OCI-LY7 (cell line): ENCODE results near the gene JDP2. TPM values are rescaled to one million over a fixed set of nuclear protein-coding genes. Genes with fewer than 3 reads are reported as not detected.

ENCODE experiments used
- BruUV-seq: library from RNA; stranded (reverse); fragments of 400-500 nt; replicated peaks from 2 replicates; lab custom pipeline; 2021; lab: Mats Ljungman, UMichigan
- CTCF ChIA-PET: fragments of 300-600 bp; sonication (Branson Sonifier 250); formaldehyde crosslinking; loops from one replicate; lab custom pipeline; 2022; ENCODE audit warnings: antibody characterized with exemption; ENCODE audit not compliant: unreplicated experiment; lab: Charles Lee
- POLR2A ChIA-PET: fragments of 300-600 bp; sonication (Branson Sonifier 250); formaldehyde crosslinking; loops from one replicate; lab custom pipeline; 2022; ENCODE audit warnings: antibody characterized with exemption; lab: Charles Lee
- DNase-seq: peaks from one replicate; pipeline ENCODE4 v3.0.0-alpha.2; 2015; ENCODE audit warnings: low spot score
- H2AFZ ChIP-seq: fragments of 200-600 bp; sonication (generic), shearing (Covaris generic); 2 replicates; pipeline ENCODE4 v1.6.1; 2014; ENCODE audit warnings: mild to moderate bottlenecking, antibody characterized with exemption, low read length, moderate library complexity
- H3K27ac ChIP-seq: fragments of 200-600 bp; sonication (generic); 2 replicates; pipeline ENCODE4 v1.5.1; 2014; ENCODE audit warnings: mixed run types, low read depth, mild to moderate bottlenecking, moderate library complexity, low read length, inconsistent platforms; ENCODE audit not compliant: poor library complexity, severe bottlenecking
- H3K36me3 ChIP-seq: fragments of 200-600 bp; sonication (generic); 2 replicates; pipeline ENCODE4 v1.6.1; 2014; ENCODE audit warnings: mild to moderate bottlenecking, antibody characterized with exemption, low read length, moderate library complexity, mixed read lengths; ENCODE audit not compliant: insufficient read depth
- H3K4me1 ChIP-seq: fragments of 200-600 bp; sonication (generic); 2 replicates; pipeline ENCODE4 v1.5.1; 2014; ENCODE audit warnings: mild to moderate bottlenecking, low read length; ENCODE audit not compliant: insufficient read depth, poor library complexity, severe bottlenecking
- H3K4me2 ChIP-seq: fragments of 200-600 bp; sonication (generic); 2 replicates; pipeline ENCODE4 v1.6.1; 2014; ENCODE audit warnings: mild to moderate bottlenecking, low read length
- H3K4me3 ChIP-seq: fragments of 200-600 bp; sonication (generic); 2 replicates; pipeline ENCODE4 v1.5.1; 2014; ENCODE audit warnings: mild to moderate bottlenecking, low read depth, low read length; ENCODE audit not compliant: poor library complexity, severe bottlenecking
- H3K79me2 ChIP-seq: fragments of 200-600 bp; sonication (generic); 2 replicates; pipeline ENCODE4 v1.6.1; 2016; ENCODE audit warnings: low read depth, mild to moderate bottlenecking, low read length, moderate library complexity, mixed read lengths; ENCODE audit not compliant: insufficient read depth
- H3K9me2 ChIP-seq: fragments of 200-600 bp; sonication (generic); 2 replicates; pipeline ENCODE4 v1.6.1; 2016; ENCODE audit warnings: mild to moderate bottlenecking, low read length, mixed read lengths; ENCODE audit not compliant: insufficient read depth
- H3K9me3 ChIP-seq: fragments of 200-600 bp; sonication (generic); 2 replicates; pipeline ENCODE4 v1.6.1; 2014; ENCODE audit warnings: mild to moderate bottlenecking, mixed run types, low read length, mixed read lengths
- H4K20me1 ChIP-seq: fragments of 200-600 bp; sonication (generic); 2 replicates; pipeline ENCODE4 v1.6.1; 2014; ENCODE audit warnings: mild to moderate bottlenecking, antibody characterized with exemption, low read length, moderate library complexity, mixed read lengths; ENCODE audit not compliant: insufficient read depth
- CTCF ChIP-seq: fragments of 200-600 bp; sonication (generic); conservative IDR thresholded peaks from 2 replicates; pipeline ENCODE4 v1.5.1; 2014; ENCODE audit warnings: mild to moderate bottlenecking, antibody characterized with exemption, low read length, moderate library complexity, mixed read lengths
- EZH2phosphoT487 ChIP-seq: fragments of 200-600 bp; sonication (generic); IDR thresholded peaks from 2 replicates; pipeline ENCODE4 v1.6.1; 2018; ENCODE audit warnings: low read depth, borderline replicate concordance, mild to moderate bottlenecking, mixed run types, antibody characterized with exemption, low read length, moderate library complexity, mixed read lengths
- intact Hi-C: fragments of 100-400 bp; cut with micrococcal nuclease; formaldehyde crosslinking; loops from one replicate; pipeline ENCODE4 v1.10.0; 2022; ENCODE audit not compliant: unreplicated experiment
- total RNA-seq, 2 experiments: library from RNA; depleted of rRNA in 1 of 2; stranded (reverse); fragments of >200 nt in 1 of 2; shearing (Covaris generic) in 1 of 2; gene quantifications; 2 replicates each; pipeline ENCODE4 v1.2.3, GENCODE V29; 2014 to 2022

JDP2 gene
- total RNA-seq, 2 experiments from 2014 or later, result 45.7 to 62.7 TPM

- DNase-seq, result no peak
- intact Hi-C loops, result no loop called here
- BruUV-seq, result no TSS peak
- H3K9me2 ChIP-seq, result no peaks in the 10 kb centered on the region
- ChIA-PET CTCF (no interaction called here), POLR2A (no interaction called here)
- no peaks in the 10 kb centered on the region for H3K79me2 ChIP-seq
- no peaks in the 10 kb centered on the region for H4K20me1 ChIP-seq
- peak overlapping the region; percentile 73; the same call in 1 of the 2 replicates for H2AFZ ChIP-seq
- H3K27ac ChIP-seq, result no peak overlapping the region
- H3K4me2 ChIP-seq, result peak overlapping the region; percentile 65
- H3K4me1 ChIP-seq, result peaks cover 22% of the 10 kb centered on the region
- peak overlapping the region; percentile 62 for H3K4me3 ChIP-seq
- no peaks in the 10 kb centered on the region for H3K9me3 ChIP-seq
- TF ChIP-seq EZH2phosphoT487 (no peak), CTCF (no peak)
- H3K36me3 ChIP-seq, result no peaks in the 10 kb centered on the region
Measured at GRCh38 chr14:75522983-75523318, 95.1 kb downstream of the JDP2 start.

Other genes with a start within 250 kb of the JDP2 start
- gene FOS, start 149.2 kb upstream of the JDP2 start, total RNA-seq (2014; rRNA removed; shearing (Covaris generic)), result 12.4 and 16.9 TPM in 2 replicates
- 3.3 and 4.6 TPM in 2 replicates for gene FOS, start 149.2 kb upstream of the JDP2 start, total RNA-seq (2022)
- gene BATF, start 94.4 kb downstream of the JDP2 start, total RNA-seq (2014; rRNA removed; shearing (Covaris generic)), result 0.98 and 5.3 TPM in 2 replicates
- gene BATF, start 94.4 kb downstream of the JDP2 start, total RNA-seq (2022), result 1.1 and 1.5 TPM in 2 replicates
- 0.26 TPM in 1 of 2 replicates, not detected in the other for gene FLVCR2, start 150.6 kb downstream of the JDP2 start, total RNA-seq (2014; rRNA removed; shearing (Covaris generic))
- not detected in 2 replicates for gene FLVCR2, start 150.6 kb downstream of the JDP2 start, total RNA-seq (2022)
- gene ERG28, start 232.9 kb downstream of the JDP2 start, total RNA-seq (2014; rRNA removed; shearing (Covaris generic)), result 9.8 and 10.6 TPM in 2 replicates
- gene ERG28, start 232.9 kb downstream of the JDP2 start, total RNA-seq (2022), result 22.8 and 24.0 TPM in 2 replicates
- gene TTLL5, start 233.2 kb downstream of the JDP2 start, total RNA-seq (2014; rRNA removed; shearing (Covaris generic)), result 34.3 and 37.4 TPM in 2 replicates
- 52.7 and 55.6 TPM in 2 replicates for gene TTLL5, start 233.2 kb downstream of the JDP2 start, total RNA-seq (2022)